Femur (tissue), 1 donor: ENCODE data around the gene IFNE.
"Not testable (repeated sequence)": the region's sequence is repeated elsewhere in the genome, so short reads cannot be mapped to it uniquely, and the experiment has no call there.

Experiments
- DNase-seq: peaks from one replicate; pipeline ENCODE4 v3.0.0-alpha.2; 2017

The IFNE gene

GRCh38 chr9:21491756-21492155 is 9.6 kb upstream of the IFNE start:
- DNase-seq, result no peak

DNA sequence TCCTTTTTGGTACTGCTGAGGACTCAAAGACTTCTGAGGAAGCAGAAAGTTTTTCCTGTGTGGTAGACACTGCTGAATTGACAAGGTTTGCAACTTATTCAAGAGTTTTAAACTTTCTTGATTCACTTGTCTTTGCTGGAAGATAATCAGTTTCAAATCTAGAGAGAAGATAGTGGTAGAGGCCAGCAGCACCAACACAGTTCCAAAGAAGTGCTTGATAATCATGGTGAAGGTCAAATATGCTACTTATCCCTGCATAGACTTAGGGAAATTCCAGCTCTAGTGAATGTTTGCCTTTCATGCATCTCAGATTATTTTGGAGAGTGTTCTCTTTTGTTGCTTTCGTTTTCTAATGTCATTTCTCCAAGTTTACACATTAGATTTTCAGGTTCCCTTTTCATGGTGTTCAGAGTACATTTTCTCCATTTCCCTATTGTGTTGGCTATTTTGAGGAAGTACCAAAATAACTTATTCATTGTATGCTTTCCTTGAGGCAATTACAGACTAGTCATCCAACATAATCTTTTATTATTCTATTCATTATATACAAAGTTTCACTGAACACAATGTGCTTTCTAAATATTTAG is 550 bp downstream of the IFNE start:
- no peak for DNase-seq

DNA sequence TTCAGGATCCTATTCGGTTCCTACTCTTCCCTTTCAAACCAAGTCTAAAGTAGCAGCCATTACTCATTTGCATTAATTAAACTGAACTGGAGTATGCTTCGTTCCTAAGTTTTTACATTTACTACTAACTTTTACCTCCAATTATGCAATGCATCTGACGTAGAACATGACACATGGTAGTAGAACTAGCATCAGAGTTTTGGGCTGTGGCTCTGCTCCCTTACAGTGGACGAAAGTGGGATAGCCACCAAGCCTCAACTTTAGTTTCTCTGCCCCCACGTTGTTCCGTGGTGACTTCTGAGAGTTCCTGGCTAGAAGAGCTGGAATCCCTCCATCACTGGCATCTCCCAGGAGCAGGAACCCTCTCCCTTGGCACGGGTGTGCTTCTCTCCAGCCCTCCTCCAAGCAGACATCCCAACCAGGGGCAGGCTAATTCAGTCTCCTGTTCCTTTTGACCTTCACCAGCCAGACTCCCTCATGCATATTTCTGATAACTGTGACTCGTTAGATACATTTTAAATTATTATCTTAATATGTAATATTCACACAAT is 2.9 kb downstream of the IFNE start:
- no peak for DNase-seq

- DNase-seq, result no peak
These were observed 4.6 kb downstream of the IFNE start for GRCh38 chr9:21477466-21477865.

DNA sequence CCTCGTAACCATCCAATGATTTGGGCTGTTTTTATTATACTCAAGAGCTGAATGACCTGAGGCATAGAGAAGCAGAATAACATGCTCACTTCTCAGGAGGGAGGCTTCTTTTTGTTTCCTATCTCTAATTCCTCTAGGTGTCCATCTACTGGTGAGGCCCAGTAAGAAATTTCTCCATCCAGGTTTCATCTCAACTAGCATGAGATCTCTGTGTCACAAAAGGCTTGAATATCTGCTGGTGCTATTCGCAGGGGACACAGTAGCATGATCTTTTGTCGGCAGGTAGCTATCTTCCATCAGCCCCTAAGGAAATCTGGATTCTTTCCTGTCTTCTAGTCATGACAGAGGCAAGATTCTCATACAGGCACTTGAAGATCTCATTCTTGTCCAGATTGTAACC is 8.9 kb downstream of the IFNE start:
- DNase-seq, result no peak

GRCh38 chr9:21470126-21470525 is 12.0 kb downstream of the IFNE start:
- no peak for DNase-seq

DNA sequence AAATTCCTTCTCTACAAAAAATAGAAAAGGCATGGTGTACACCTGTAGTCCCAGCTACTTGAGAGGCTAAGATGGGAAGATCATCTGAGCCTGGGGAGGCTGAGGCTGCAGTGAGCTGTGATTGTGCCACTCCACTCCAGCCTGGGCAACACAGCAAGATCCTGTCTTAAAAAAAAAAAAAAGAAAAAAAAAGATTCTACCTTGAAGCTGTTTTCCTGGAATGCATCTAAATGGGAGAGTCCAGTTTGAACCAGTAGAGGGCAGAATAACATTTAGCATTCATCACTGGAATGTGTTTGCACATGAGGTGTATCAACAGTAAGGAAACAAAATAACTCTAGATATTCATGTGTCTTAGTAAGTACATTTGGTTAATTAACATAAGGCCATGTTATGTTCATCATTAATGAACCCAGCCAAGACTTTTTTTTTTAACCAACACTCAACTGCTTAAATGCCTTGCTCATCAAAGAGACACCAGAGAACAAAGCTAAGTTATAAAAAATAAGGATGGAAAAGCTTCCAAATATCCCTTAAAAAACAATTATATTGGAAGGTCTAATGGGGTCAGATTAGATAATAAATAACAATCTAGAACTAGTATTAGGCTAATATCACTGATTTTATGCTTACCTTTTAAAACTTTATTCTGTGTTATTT is 16.1 kb downstream of the IFNE start:
- no peak for DNase-seq

DNA sequence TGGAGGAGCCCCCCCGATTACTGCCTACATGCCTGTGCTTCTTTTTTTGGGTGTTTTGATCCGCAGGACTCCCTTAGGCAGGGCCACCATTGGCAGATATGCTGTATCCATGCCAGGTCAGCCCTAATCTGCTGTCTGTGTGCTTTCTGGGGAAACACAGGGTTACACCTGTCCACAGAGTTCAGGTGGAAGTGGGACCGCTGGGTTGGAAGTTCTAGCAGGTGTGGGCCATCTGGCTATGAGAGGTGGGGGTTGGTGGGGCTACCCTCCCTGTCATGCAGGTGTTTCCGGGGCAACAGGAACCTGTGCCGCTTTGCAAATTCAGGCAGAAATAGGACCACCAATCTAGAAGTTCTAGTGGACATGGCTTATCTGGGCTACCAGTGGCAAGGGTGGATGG is 17.0 kb downstream of the IFNE start:
- DNase-seq, result no peak

DNA sequence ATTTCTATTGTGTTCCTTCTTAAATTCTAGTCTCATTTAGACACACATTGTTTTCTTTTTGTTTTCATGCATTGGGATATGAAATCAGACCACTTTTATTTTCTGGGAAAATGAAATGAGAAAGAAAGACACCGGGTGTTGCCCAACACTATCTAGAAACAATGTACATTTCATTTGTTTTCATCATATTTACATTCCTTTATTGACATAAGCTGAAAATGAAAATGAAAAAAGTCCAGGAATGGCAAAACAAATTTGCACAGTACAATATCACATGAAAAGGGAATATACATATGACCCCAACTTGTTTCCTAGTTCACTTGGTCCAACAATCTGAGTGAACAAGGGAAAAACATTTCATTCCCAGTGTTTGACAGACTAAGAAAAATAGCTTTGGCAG is 20.7 kb downstream of the IFNE start:
- no peak for DNase-seq

GRCh38 chr9:21455320-21455719 is 26.8 kb downstream of the IFNE start:
- DNase-seq, result no peak

- DNase-seq, result no peak
These were observed 28.0 kb downstream of the IFNE start for GRCh38 chr9:21454149-21454548.

DNA sequence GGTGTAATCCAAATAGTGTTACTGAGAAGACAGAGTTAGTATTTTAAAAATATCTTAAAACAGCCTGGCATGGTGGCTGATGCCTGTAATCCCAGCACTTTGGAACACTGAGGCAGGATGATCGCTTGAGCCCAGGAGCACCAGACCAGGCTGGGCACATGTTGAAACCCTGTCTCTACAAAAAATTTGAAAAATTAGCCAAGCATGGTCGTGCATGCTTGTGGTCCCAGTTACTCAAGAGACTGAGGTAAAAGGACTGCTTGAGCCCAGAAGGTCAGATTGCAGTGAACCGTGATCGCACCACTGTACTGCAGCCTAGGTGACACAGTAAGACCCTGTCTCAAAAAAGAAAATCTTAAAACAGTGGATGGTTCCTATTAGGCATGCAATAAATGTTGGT is 29.4 kb downstream of the IFNE start:
- no peak for DNase-seq

GRCh38 chr9:21450733-21451394 is 31.2 kb downstream of the IFNE start:
- DNase-seq, result no peak

- not testable (repeated sequence) for DNase-seq
These were observed 32.8 kb downstream of the IFNE start for GRCh38 chr9:21449312-21449711.

- DNase-seq, result no peak
These were observed 38.1 kb downstream of the IFNE start for GRCh38 chr9:21443849-21444625.

GRCh38 chr9:21440139-21440538 is 42.0 kb downstream of the IFNE start, which contains the start of gene IFNA1:
Gene IFNA1, plus strand, starts transcription at chr9:21440439. Its CDS starts 69 bp downstream, at chr9:21440508.
- DNase-seq, result no peak

DNA sequence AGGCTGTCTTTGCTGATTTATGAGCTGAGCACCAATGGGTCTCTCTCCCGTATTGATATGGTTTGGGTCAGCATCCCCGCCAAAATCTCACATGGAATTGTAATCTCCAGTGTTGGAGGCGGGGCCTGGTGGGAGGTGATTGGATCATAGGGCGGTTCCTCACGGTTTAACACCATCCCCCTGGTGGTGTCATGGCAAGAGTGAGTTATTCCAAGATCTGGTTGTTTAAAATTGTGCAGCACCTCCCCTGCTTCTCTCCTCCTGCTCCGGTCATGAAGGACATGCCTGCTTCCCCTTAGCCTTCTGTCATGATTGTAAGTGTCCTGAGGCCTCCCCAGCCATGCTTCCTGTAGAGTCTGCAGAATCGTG is 47.1 kb downstream of the IFNE start:
- not testable (repeated sequence) for DNase-seq

DNA sequence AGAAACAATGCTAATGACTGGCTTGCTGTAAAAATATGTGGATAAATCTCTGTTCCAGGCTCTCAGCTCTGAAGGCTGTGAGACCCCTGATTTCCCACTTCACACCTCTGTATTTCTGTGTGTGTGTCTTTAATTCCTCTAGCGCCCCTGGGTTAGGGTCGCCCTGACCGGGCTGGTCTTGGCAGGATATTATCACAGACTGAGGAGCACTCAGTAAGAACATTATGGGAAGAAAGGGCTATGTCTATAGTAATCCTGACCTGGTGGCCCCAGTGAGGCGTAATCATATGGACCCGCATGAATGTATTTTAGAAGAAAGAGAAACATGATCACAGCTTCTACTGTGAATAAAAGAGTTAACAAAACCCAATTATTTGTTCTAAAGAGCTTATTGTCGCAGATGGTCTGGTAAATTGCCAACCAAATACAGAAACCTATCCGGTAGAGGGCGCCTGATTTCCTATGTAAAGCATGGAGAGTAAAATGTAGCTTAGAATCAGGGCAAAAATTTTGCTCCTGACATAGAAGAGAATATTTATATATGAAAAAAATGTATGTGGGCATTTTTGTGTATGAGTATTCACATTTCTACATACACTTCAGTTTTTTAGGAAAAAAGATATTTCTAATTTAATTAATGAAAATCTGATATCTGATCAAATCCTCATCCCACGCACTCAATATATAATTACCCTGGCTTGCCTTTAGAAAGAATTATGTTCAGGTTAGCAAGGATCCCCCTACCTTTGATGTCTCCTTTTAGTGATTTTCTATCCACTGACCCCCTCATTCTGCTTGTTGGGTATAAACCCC is 47.7 kb downstream of the IFNE start:
- DNase-seq, result no peak

- no peak for DNase-seq
These were observed 49.3 kb downstream of the IFNE start for GRCh38 chr9:21432672-21433425.
